ENCODE results near the gene SIX4. TPM values are rescaled to one million over a fixed set of nuclear protein-coding genes. Genes with fewer than 3 reads are reported as not detected.
A peak's percentile ranks its signal among the peaks of the same experiment; 100 is the strongest.

Gene SIX4
- polyA plus RNA-seq (2011; rRNA removed): 4.7 and 7.9 TPM in 2 replicates
- 10.9 and 14.4 TPM in 2 replicates for polyA minus RNA-seq (2011; rRNA and poly(A)+ RNA removed)

GRCh38 chr14:60723907-60724618 is at the start of gene SIX4:
TSS of gene SIX4 (minus strand) at chr14:60724351. CDS start at chr14:60724074, 277 bp downstream.
- peak within 1 kb of the TSS; percentile 94 for H3K4me3 ChIP-seq (ENCODE audit: low read depth, low read length)
- TF ChIP-seq, protein P1, sequence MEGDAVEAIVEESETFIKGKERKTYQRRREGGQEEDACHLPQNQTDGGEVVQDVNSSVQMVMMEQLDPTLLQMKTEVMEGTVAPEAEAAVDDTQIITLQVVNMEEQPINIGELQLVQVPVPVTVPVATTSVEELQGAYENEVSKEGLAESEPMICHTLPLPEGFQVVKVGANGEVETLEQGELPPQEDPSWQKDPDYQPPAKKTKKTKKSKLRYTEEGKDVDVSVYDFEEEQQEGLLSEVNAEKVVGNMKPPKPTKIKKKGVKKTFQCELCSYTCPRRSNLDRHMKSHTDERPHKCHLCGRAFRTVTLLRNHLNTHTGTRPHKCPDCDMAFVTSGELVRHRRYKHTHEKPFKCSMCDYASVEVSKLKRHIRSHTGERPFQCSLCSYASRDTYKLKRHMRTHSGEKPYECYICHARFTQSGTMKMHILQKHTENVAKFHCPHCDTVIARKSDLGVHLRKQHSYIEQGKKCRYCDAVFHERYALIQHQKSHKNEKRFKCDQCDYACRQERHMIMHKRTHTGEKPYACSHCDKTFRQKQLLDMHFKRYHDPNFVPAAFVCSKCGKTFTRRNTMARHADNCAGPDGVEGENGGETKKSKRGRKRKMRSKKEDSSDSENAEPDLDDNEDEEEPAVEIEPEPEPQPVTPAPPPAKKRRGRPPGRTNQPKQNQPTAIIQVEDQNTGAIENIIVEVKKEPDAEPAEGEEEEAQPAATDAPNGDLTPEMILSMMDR (IDR thresholded peaks at IDR 0.05; ENCODE audit: insufficient read depth, low read depth, low read length): no peak
- peaks cover 5% of the 10 kb centered on the region for H3K36me3 ChIP-seq (ENCODE audit: control insufficient read depth, insufficient read depth, low read length)
- ChIA-PET CTCF (interaction anchor here (0.6 kb wide), 1 partner anchor 493 kb away, joined by 3 read pairs; no protein-coding TSS in a partner anchor), POLR2A (interaction anchor here (0.6 to 0.7 kb wide), 2 partner anchors 37 to 257 kb away, joined by 9 to 11 read pairs; partner anchors contain the start of genes SLC38A6 and TRMT5)
- H3K27me3 ChIP-seq (ENCODE audit: control insufficient read depth, insufficient read depth, low read length): no peaks in the 10 kb centered on the region
- DNase-seq (ENCODE audit: low read depth): peak; percentile 37

- CTCF ChIA-PET: no interaction called here
- no peaks in the 10 kb centered on the region for H3K36me3 ChIP-seq (ENCODE audit: control insufficient read depth, insufficient read depth, low read length)
- DNase-seq (ENCODE audit: low read depth): no peak
- H3K27me3 ChIP-seq (ENCODE audit: control insufficient read depth, insufficient read depth, low read length): no peaks in the 10 kb centered on the region
- TF ChIP-seq, protein P1 (IDR thresholded peaks at IDR 0.05; ENCODE audit: insufficient read depth, low read depth, low read length): no peak
- no peak overlapping the region for H3K4me3 ChIP-seq (ENCODE audit: low read depth, low read length)
- POLR2A ChIA-PET: no interaction called here
Observed at GRCh38 chr14:60773558-60773957, 49.4 kb upstream of the SIX4 start.

DNA sequence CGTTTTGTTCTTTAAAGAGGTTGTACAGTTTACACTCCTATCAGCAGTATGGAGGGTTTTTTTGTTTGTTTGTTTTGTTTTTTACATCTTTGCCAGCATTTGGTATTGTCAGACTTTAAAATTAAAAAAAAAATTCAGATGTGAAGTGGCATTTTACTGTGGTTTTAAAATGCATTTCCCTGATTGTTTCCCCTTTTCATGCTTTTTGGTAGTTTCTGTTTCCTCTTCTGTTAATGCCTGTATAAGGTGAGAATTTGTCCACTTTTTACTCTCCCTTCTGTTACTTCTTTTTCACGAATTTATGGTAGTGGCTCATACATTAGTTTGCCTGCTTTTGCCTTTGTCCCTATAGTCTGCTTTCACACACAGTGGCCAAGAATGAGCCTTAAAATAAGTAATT is 47.0 kb upstream of the SIX4 start:
- Histone ChIP-seq H3K27me3 (ENCODE audit: control insufficient read depth, insufficient read depth, low read length) (no peaks in the 10 kb centered on the region), H3K36me3 (ENCODE audit: control insufficient read depth, insufficient read depth, low read length) (no peaks in the 10 kb centered on the region), H3K4me3 (ENCODE audit: low read depth, low read length) (no peak overlapping the region)
- POLR2A ChIA-PET: no interaction called here
- no peak for DNase-seq (ENCODE audit: low read depth)
- CTCF ChIA-PET: no interaction called here
- TF ChIP-seq, protein P1 (IDR thresholded peaks at IDR 0.05; ENCODE audit: insufficient read depth, low read depth, low read length): no peak

- ChIA-PET CTCF (no interaction called here), POLR2A (no interaction called here)
- no peak for DNase-seq (ENCODE audit: low read depth)
- TF ChIP-seq, protein P1 (IDR thresholded peaks at IDR 0.05; ENCODE audit: insufficient read depth, low read depth, low read length): no peak
- no peak overlapping the region for H3K4me3 ChIP-seq (ENCODE audit: low read depth, low read length)
- no peaks in the 10 kb centered on the region for H3K27me3 ChIP-seq (ENCODE audit: control insufficient read depth, insufficient read depth, low read length)
- H3K36me3 ChIP-seq (ENCODE audit: control insufficient read depth, insufficient read depth, low read length): no peaks in the 10 kb centered on the region
Observed at GRCh38 chr14:60768602-60769001, 44.5 kb upstream of the SIX4 start.

DNA sequence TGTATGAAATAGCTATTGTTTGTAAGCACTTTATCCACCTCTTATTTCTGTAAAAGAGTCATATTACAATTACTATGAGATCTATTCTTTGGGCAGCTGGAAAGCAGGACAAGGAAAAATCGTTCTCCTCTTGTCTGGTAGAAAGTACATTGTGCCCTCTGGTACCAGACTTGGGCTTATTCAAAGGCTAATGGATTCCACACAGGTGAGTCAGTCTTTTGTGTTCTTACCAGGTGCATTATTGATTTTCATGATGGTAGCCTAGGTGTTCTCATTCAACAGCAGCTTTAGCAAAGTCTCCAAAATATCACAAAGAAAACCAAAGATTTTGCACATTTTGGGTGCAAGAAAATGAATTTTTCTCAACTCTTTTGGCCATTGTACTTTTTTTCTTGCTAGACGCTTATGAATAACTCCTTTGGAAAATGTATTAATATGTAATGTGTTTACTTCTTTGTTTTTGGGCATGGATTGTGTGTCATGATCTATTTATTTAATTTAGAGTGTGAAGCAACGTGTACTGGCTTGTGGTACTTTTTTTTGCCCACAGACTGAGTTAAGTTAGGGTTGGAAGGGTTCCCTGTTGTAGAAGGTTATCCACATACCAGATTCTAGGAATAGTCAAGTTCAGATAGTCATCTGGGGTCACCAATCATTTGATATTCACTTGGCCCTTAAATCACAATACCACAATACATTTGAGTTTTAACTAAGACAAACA is 36.7 kb upstream of the SIX4 start:
- DNase-seq (ENCODE audit: low read depth): no peak
- POLR2A ChIA-PET: interaction anchor here (0.6 kb wide), 1 partner anchor 37 kb away, joined by 9 read pairs; the partner anchor contains the start of gene SIX4

More for the DNA sequence above, 36.7 kb upstream of the SIX4 start:
- CTCF ChIA-PET: no interaction called here
- TF ChIP-seq, protein P1 (IDR thresholded peaks at IDR 0.05; ENCODE audit: insufficient read depth, low read depth, low read length): no peak
- Histone ChIP-seq H3K27me3 (ENCODE audit: control insufficient read depth, insufficient read depth, low read length) (no peaks in the 10 kb centered on the region), H3K36me3 (ENCODE audit: control insufficient read depth, insufficient read depth, low read length) (no peaks in the 10 kb centered on the region), H3K4me3 (ENCODE audit: low read depth, low read length) (no peak overlapping the region)
